22Rv1 (cell line): Measurements from ENCODE around the gene TUBB1.
A peak's percentile ranks its signal among the peaks of the same experiment; 100 is the strongest.
"Not testable (repeated sequence)": the region's sequence is repeated elsewhere in the genome, so short reads cannot be mapped to it uniquely, and the experiment has no call there.

Experiments
- H3K27ac ChIP-seq: fragments of 450-650 bp; 2 replicates; pipeline ENCODE4 v1.5.1; 2017
- ZFX ChIP-seq: fragments of 450-650 bp; IDR thresholded peaks from 2 replicates; pipeline ENCODE4 v1.6.1; 2017; ENCODE audit warnings: antibody characterized with exemption, borderline replicate concordance
- TF ChIP-seq, protein P1 (sequence below): fragments of 450-650 bp; IDR thresholded peaks from 2 replicates; pipeline ENCODE4 v1.5.1; 2017; ENCODE audit warnings: mild to moderate bottlenecking

Gene TUBB1

DNA sequence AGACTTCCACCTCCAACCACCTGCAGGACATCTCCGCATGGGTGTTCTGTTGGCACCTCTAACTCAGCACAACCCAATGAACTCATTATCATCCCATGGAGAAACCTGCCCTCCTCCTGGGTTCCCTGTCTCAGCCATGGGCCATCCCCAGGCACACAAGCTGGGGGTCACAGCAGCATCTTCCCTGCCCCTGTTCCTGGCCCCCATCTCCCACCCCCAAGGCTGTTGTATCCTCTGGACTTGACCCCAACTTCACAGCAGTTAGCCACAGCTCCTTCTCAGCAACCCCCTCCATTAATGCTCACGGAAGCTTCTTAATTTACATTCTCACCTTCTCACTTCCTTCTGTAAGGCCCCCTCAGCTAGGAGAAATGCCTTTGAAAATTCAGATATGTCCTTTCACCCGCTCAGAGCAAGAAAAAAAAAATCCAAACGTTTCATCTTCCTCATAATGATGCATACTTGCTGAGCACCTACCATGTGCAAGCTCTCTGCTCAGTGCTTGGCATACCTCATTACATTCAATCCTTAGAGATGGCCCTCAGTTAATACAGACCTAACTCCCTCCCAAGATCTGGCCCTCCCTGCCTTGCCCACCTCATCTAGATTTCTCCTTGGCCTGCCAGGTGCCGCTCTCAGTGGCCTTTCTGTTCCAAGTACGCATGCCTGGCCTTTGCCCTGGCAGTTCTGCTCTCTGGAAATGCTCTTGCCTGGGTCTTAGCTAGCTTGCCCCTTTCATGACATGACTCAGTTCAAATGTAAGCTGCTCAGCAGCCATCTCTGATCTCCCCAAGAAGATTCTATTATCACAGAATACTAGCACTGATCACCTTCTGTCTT is 40.7 kb upstream of the TUBB1 start:
- H3K27ac ChIP-seq = no peak overlapping the region
- no peak for TF ChIP-seq ZFX
- TF ChIP-seq, protein P1, sequence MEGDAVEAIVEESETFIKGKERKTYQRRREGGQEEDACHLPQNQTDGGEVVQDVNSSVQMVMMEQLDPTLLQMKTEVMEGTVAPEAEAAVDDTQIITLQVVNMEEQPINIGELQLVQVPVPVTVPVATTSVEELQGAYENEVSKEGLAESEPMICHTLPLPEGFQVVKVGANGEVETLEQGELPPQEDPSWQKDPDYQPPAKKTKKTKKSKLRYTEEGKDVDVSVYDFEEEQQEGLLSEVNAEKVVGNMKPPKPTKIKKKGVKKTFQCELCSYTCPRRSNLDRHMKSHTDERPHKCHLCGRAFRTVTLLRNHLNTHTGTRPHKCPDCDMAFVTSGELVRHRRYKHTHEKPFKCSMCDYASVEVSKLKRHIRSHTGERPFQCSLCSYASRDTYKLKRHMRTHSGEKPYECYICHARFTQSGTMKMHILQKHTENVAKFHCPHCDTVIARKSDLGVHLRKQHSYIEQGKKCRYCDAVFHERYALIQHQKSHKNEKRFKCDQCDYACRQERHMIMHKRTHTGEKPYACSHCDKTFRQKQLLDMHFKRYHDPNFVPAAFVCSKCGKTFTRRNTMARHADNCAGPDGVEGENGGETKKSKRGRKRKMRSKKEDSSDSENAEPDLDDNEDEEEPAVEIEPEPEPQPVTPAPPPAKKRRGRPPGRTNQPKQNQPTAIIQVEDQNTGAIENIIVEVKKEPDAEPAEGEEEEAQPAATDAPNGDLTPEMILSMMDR = no peak

DNA sequence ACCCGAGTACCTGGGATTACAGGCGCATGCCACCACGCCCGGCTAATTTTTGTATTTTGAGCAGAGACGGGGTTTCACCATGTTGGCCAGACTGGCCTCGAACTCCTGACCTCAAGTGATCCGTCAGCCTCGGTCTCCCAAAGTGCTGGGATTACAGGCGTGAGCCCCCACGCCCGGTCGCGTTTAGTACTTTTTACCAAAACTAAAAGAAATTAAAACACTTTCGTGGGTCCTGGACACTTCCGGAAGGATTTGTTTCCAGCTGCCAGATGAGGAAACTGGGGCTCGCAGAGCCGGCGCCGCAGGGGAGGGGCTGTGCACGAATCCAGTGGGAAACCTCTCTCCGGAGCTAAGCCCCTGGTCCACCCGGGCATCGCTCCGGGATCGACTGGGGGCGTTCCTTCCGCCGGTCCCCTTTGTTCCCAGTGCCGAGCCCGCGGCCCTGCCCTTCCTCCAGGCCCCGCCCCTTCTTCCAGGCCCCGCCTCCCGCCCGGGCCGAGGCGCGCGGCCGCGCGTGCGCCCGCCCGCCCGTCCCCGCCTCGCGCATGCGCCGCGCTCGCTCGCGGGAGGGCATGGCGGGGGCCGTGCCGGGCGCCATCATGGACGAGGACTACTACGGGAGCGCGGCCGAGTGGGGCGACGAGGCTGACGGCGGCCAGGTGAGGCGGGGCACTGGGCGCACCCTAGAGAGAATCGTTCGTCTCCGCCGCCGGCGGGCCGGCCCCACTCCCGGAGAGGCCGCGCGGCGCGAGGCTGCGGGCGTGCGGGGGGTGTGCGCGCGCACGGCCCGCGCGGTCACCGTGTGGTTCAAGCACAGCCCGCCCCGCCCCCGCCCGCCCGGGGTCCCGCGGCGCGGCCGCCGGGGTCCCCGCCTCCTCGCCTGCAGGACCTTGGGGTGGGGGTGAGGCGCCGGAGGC is 38.3 kb upstream of the TUBB1 start, which contains the start of gene NELFCD:
TSS of gene NELFCD (plus strand) at position 546 of the 917 bp plus-strand sequence. CDS start at position 600, 54 bp downstream.
- TF ChIP-seq, protein P1 = no peak
- TF ChIP-seq ZFX = no peak
- peak within 1 kb of the TSS; percentile 76 for H3K27ac ChIP-seq

DNA sequence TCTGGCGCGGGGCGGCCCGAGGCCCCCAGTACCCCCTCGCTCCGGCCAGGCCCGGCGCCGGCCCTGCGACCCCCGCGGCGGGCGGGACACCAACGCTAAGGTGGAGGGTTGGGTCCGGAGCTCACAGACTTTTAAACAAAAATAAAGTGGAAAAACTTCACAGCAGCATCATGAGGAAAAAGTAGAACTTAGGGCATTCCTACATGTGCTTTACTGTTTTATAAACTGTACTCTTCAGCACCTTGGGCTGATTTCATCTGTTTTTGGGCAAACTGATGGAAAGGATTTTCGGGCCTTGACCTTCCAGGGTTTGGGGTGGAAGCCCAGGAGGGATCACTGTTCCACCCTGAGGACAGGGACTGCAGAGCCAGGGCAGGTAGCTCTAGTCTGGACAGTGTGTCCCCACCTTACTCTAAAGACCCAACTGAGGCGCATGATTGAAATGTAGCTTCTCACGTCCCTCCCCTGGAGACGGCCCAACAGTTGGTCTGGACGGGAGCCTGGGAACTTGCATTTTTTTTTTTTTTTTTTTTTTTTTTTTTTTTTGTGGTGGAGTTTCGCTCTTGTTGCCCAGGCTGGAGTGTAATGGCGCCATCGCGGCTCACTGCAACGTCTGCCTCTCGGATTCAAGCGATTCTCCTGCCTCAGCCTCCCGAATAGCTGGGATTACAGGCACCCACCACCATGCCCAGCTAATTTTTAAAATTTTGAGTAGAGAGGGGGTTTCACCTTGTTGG is 37.4 kb upstream of the TUBB1 start:
- no peak for TF ChIP-seq ZFX
- TF ChIP-seq, protein P1 = no peak
- peak overlapping the region; percentile 76 for H3K27ac ChIP-seq

DNA sequence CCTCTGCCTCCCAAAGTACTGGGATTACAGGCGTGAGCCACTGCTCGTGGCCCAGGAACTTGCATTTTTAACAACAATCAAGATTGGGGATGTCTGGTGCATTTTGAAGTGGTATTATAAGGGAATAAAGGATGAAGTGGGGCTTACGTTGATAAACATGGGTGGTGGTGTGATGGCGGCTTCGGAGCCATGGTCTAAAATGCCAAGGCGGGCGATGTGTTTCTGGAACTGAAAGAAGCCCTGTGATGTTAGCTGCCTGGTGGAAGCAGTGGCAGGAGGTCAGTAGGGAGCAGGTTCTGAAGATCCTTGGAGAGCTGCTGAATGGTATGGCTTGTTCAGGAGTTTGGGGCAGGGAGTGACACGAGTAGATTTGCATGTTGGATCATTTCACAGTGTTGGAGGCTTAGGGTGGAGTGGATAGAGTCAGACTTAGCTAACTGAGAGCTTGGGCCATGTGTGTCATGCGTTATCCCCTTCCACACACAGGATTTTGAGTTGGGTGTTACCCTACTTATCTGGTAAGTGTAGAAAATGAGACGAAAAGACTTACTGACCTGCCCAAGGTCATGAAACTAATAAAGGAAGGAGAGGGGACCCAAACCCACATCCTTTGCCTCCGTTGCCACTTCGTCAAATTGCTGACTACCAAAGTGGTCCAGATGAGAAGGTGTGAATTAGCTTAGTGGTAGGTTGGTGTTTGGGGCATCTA is 36.7 kb upstream of the TUBB1 start:
- TF ChIP-seq ZFX = no peak
- peak overlapping the region; percentile 76; the same call in 1 of the 2 replicates for H3K27ac ChIP-seq

DNA sequence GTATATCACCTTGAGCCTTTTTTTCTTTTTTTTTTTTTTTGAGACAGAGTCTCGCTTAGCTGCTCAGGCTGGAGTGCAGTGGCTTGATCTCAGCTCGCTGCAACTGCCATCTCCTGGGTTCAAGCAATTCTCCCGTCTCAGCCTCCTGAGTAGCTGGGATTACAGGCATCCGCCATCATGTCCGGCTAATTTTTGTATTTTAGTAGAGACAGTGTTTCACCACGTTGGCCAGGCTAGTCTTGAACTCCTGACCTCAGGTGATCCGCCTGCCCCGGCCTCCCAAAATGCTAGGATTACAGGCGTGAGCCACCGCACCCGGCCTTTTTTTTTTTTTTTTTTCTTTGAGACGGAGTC is 36.1 kb upstream of the TUBB1 start:
- not testable (repeated sequence) for H3K27ac ChIP-seq

DNA sequence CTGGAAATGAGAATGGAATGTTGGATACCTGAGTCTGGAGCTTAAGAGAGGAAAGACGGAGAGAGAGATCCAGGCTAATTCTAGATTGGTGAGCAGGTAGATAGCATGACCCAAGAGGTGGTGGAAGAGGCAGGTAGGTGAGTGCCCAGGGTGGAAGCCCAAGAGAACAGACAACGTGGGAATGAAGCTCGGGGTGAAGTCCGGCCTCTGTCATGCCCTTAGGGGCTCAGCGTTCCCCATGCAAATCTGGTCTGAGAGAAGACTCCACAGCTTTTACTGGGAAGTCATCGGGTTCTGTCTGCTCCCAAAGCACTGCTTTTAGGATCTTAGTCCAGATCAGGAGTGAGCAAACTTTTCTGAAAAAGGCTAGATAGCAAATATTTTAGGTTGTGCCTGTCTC is 34.5 kb upstream of the TUBB1 start:
- no peak overlapping the region for H3K27ac ChIP-seq
- TF ChIP-seq, protein P1 = no peak
- no peak for TF ChIP-seq ZFX

DNA sequence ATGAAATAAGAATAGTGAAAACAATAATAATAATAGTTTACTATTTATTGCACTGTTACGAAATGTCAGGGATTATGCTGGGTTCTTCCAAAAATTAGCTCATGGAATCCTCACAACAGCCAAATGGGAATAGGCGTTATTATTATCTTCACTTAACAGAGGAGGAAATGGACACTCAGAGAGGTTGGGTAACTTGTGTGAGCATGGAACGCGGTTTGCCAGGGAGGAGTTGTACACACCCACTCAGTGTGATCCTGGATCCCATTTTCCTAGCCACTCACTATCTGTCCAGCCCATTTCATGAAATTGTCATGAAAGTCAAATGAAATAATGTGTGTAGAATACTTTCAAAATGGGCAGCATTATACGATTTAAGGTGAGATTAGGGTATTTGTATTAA is 33.6 kb upstream of the TUBB1 start:
- no peak for TF ChIP-seq ZFX
- TF ChIP-seq, protein P1 = no peak
- H3K27ac ChIP-seq = no peak overlapping the region
